IMR-90 (cell line): ENCODE results near the gene HSFX2. TPM values are rescaled to one million over a fixed set of nuclear protein-coding genes. Genes with fewer than 3 reads are reported as not detected.
"Not testable (repeated sequence)": the region's sequence is repeated elsewhere in the genome, so short reads cannot be mapped to it uniquely, and the experiment has no call there.

Source experiments
- ATAC-seq: fragments of 200-7000 bp; cut with Tn5 transposase; 2 replicates; pipeline ENCODE4 v1.9.1; 2020; ENCODE audit warnings: low read depth, mild to moderate bottlenecking, moderate library complexity
- BruUV-seq: library from RNA; stranded (reverse); fragments of 400-500 nt; replicated peaks from 2 replicates; lab custom pipeline; 2021; lab: Mats Ljungman, UMichigan
- CTCF ChIA-PET: fragments of 300-600 bp; formaldehyde crosslinking; extraction: SDS; loops from one replicate; lab custom pipeline; 2021; ENCODE audit warnings: antibody characterized with exemption; lab: Yijun Ruan, JAX
- POLR2A ChIA-PET: fragments of 300-600 bp; sonication (Branson Sonifier 250); formaldehyde crosslinking; loops from one replicate; lab custom pipeline; 2022; ENCODE audit warnings: antibody characterized with exemption; ENCODE audit not compliant: unreplicated experiment; lab: Charles Lee
- DNase-seq: peaks from one replicate; pipeline ENCODE4 v3.0.0; 2013
- H2AFZ ChIP-seq: replicated peaks from 2 replicates; pipeline ENCODE3; 2013; ENCODE audit warnings: low read length, mild to moderate bottlenecking; ENCODE audit not compliant: poor library complexity
- H2AK5ac ChIP-seq: 2 replicates; pipeline ENCODE4 v1.6.1; 2013; ENCODE audit warnings: low read depth, low read length, inconsistent platforms
- H2AK9ac ChIP-seq: replicated peaks from 2 replicates; pipeline ENCODE3; 2013; ENCODE audit warnings: mild to moderate bottlenecking, low read depth, low read length, moderate library complexity; ENCODE audit not compliant: poor library complexity
- H2BK120ac ChIP-seq: 2 replicates; pipeline ENCODE4 v1.6.1; 2013; ENCODE audit warnings: low read depth, low read length, inconsistent platforms
- H2BK15ac ChIP-seq: 3 replicates; pipeline ENCODE4 v1.6.1; 2013; ENCODE audit warnings: low read depth, low read length, inconsistent platforms
- H2BK20ac ChIP-seq: 2 replicates; pipeline ENCODE4 v1.6.1; 2013; ENCODE audit warnings: low read depth, mild to moderate bottlenecking, inconsistent platforms, low read length, moderate library complexity
- H2BK5ac ChIP-seq: 2 replicates; pipeline ENCODE4 v1.6.1; 2013; ENCODE audit warnings: mild to moderate bottlenecking, low read depth, low read length, inconsistent platforms; ENCODE audit not compliant: poor library complexity, severe bottlenecking
- H3K14ac ChIP-seq: replicated peaks from 2 replicates; pipeline ENCODE4 v1.6.1; 2013; ENCODE audit warnings: low read depth, low read length, inconsistent platforms
- H3K18ac ChIP-seq: 2 replicates; pipeline ENCODE4 v1.6.1; 2013; ENCODE audit warnings: low read depth, low read length, control low read depth
- H3K23ac ChIP-seq: 2 replicates; pipeline ENCODE4 v1.6.1; 2013; ENCODE audit warnings: low read depth, low read length, inconsistent platforms
- H3K27ac ChIP-seq: 2 replicates; pipeline ENCODE4 v1.5.1; 2013; ENCODE audit warnings: mild to moderate bottlenecking, control low read depth, low read length; ENCODE audit not compliant: insufficient read depth
- H3K27me3 ChIP-seq: 2 replicates; pipeline ENCODE4 v1.6.1; 2013; ENCODE audit warnings: low read length; ENCODE audit not compliant: control insufficient read depth, insufficient read depth
- H3K36me3 ChIP-seq: 2 replicates; pipeline ENCODE4 v1.6.1; 2013; ENCODE audit warnings: low read length, mixed read lengths; ENCODE audit not compliant: control insufficient read depth, insufficient read depth
- H3K4ac ChIP-seq: 2 replicates; pipeline ENCODE4 v1.6.1; 2013; ENCODE audit warnings: low read depth, low read length, inconsistent platforms
- H3K4me1 ChIP-seq: 2 replicates; pipeline ENCODE4 v1.6.1; 2013; ENCODE audit warnings: low read length, mixed read lengths; ENCODE audit not compliant: control insufficient read depth, insufficient read depth
- H3K4me2 ChIP-seq: 2 replicates; pipeline ENCODE4 v1.6.1; 2013; ENCODE audit warnings: low read depth, mild to moderate bottlenecking, control low read depth, low read length, moderate library complexity
- H3K4me3 ChIP-seq: 2 replicates; pipeline ENCODE4 v1.5.1; 2013; ENCODE audit warnings: low read depth, mild to moderate bottlenecking, control low read depth, low read length, moderate library complexity; ENCODE audit not compliant: insufficient read depth
- H3K56ac ChIP-seq: 2 replicates; pipeline ENCODE4 v1.6.1; 2013; ENCODE audit warnings: low read length, inconsistent platforms; ENCODE audit not compliant: insufficient read depth; ENCODE audit errors: extremely low read depth
- H3K79me1 ChIP-seq, 2 experiments: 2 replicates each; pipeline ENCODE4 v1.6.1; 2013; ENCODE audit warnings: low read length in 2 of 2, inconsistent platforms in 1 of 2, low read depth in 1 of 2
- H3K9ac ChIP-seq: 2 replicates; pipeline ENCODE4 v1.6.1; 2013; ENCODE audit warnings: low read depth, low read length, control low read depth
- H3K9me1 ChIP-seq: 2 replicates; pipeline ENCODE4 v1.6.1; 2013; ENCODE audit warnings: low read length, inconsistent platforms; ENCODE audit not compliant: insufficient read depth
- H3K9me3 ChIP-seq: 2 replicates; pipeline ENCODE4 v1.6.1; 2013; ENCODE audit warnings: low read length; ENCODE audit not compliant: control insufficient read depth, insufficient read depth
- H4K20me1 ChIP-seq: 2 replicates; pipeline ENCODE4 v1.6.1; 2013; ENCODE audit warnings: low read length, inconsistent platforms; ENCODE audit not compliant: insufficient read depth
- H4K5ac ChIP-seq: 2 replicates; pipeline ENCODE4 v1.6.1; 2013; ENCODE audit warnings: mild to moderate bottlenecking, low read depth, low read length, control low read depth
- H4K8ac ChIP-seq, 2 experiments: 2 replicates each; pipeline ENCODE4 v1.6.1; 2013; ENCODE audit warnings: low read depth in 2 of 2, low read length in 2 of 2, control low read depth in 1 of 2, inconsistent platforms in 1 of 2
- H4K91ac ChIP-seq: 2 replicates; pipeline ENCODE4 v1.6.1; 2013; ENCODE audit warnings: low read depth, low read length, inconsistent platforms; ENCODE audit not compliant: insufficient read depth
- WGBS, 2 experiments: methylation state at CpG; one replicate each; pipeline versions ENCODE4 v1.1.5 to v1.1.7; 2013; ENCODE audit warnings: missing lambda C conversion rate in 2 of 2; ENCODE audit not compliant: insufficient read length in 1 of 2; ENCODE audit errors: extremely low coverage in 2 of 2; 5-methylcytosine and 5-hydroxymethylcytosine counted together
- dilution Hi-C: fragments of 300-500 bp; cut with HindIII; formaldehyde crosslinking; loops from one replicate; pipeline ENCODE4 v1.14.3; 2018; ENCODE audit warnings: low sequenced_read_pairs; ENCODE audit not compliant: unreplicated experiment
- in situ Hi-C: fragments of 300-500 bp; cut with MboI; formaldehyde crosslinking; loops from 3 replicates; pipeline ENCODE4 v1.14.3; 2019; ENCODE audit warnings: low sequenced_read_pairs, inconsistent platforms, mixed read lengths
- intact Hi-C: fragments of 100-400 bp; cut with micrococcal nuclease; formaldehyde crosslinking; loops from 2 replicates; pipeline ENCODE4 v1.10.0; 2022
- polyA plus RNA-seq, 3 experiments: library from polyadenylated mRNA; depleted of rRNA; stranded (reverse); fragments of >200 nt; gene quantifications; 2 replicates each; pipeline ENCODE4 v1.2.3, GENCODE V29; 2012; ENCODE audit warnings: low replicate concordance in 1 of 3
- total RNA-seq: library from RNA; depleted of rRNA; stranded (reverse); fragments of >200 nt; gene quantifications from 2 replicates; pipeline ENCODE4 v1.2.3, GENCODE V29; 2012

The HSFX2 gene
- total and polyA plus RNA-seq, 2 of the 4 experiments (the other 2 are of a cell fraction): 0.36 TPM; not detected in 1

- H4K5ac ChIP-seq, H3K79me1 ChIP-seq, H2BK20ac ChIP-seq, H2AFZ ChIP-seq, H2BK120ac ChIP-seq, intact Hi-C loops, H3K4me1 ChIP-seq, H3K36me3 ChIP-seq, H2AK5ac ChIP-seq, H2AK9ac ChIP-seq, H2BK5ac ChIP-seq, H3K27me3 ChIP-seq, H3K4me2 ChIP-seq, H2BK15ac ChIP-seq, H4K20me1 ChIP-seq, ATAC-seq, H4K91ac ChIP-seq, H3K9me3 ChIP-seq, H3K27ac ChIP-seq, H3K9me1 ChIP-seq, H3K4ac ChIP-seq, dilution Hi-C loops, CTCF ChIA-PET, in situ Hi-C loops, H3K56ac ChIP-seq, POLR2A ChIA-PET, H3K4me3 ChIP-seq, H3K14ac ChIP-seq, H3K18ac ChIP-seq, H3K9ac ChIP-seq, H4K8ac ChIP-seq, DNase-seq, BruUV-seq, H3K23ac ChIP-seq: not testable (repeated sequence)
- no CpG with 5 or more reads among the region's 1 CpG for WGBS, 2 experiments
Measured at GRCh38 chrX:149546962-149547361, 48.2 kb downstream of the HSFX2 start.
